GM20431 (cell line): ENCODE data around the gene PIPOX.

ENCODE experiments used
- in situ Hi-C: fragments of 300-500 bp; cut with MseI, MboI; formaldehyde crosslinking; loops from one replicate; pipeline ENCODE4 v1.15.0; 2020; ENCODE audit warnings: low sequenced_read_pairs; ENCODE audit not compliant: unreplicated experiment

The PIPOX gene

GRCh38 chr17:29018788-29019474 lies 24.0 kb upstream of the PIPOX start:
- in situ Hi-C loops: no loop called here

GRCh38 chr17:29019475-29020181 lies 23.3 kb upstream of the PIPOX start:
- in situ Hi-C loops: no loop called here

- in situ Hi-C loops: no loop called here
Measured at GRCh38 chr17:29020576-29020975, 22.4 kb upstream of the PIPOX start.

- in situ Hi-C loops: no loop called here
Measured at GRCh38 chr17:29021226-29021625, 21.7 kb upstream of the PIPOX start.

- in situ Hi-C loops: no loop called here
Measured at GRCh38 chr17:29022074-29022473, 20.9 kb upstream of the PIPOX start.

- in situ Hi-C loops: no loop called here
Measured at GRCh38 chr17:29024316-29024952, 18.5 kb upstream of the PIPOX start.

- in situ Hi-C loops: no loop called here
Measured at GRCh38 chr17:29031488-29031887, 11.5 kb upstream of the PIPOX start.

GRCh38 chr17:29032013-29032856 lies 10.7 kb upstream of the PIPOX start:
- in situ Hi-C loops: no loop called here

- in situ Hi-C loops: no loop called here
Measured at GRCh38 chr17:29032857-29033197, 10.1 kb upstream of the PIPOX start.

GRCh38 chr17:29034510-29034909 lies 8.4 kb upstream of the PIPOX start:
- in situ Hi-C loops: no loop called here

- in situ Hi-C loops: no loop called here
Measured at GRCh38 chr17:29036584-29036983, 6.4 kb upstream of the PIPOX start.

GRCh38 chr17:29037739-29038084 lies 5.2 kb upstream of the PIPOX start:
- in situ Hi-C loops: no loop called here

GRCh38 chr17:29038085-29038795 lies 4.7 kb upstream of the PIPOX start:
- in situ Hi-C loops: no loop called here

GRCh38 chr17:29039764-29040598 lies 3.0 kb upstream of the PIPOX start:
- in situ Hi-C loops: no loop called here

- in situ Hi-C loops: no loop called here
Measured at GRCh38 chr17:29041091-29041490, 1.9 kb upstream of the PIPOX start.

GRCh38 chr17:29041571-29041970 lies 1.4 kb upstream of the PIPOX start:
- in situ Hi-C loops: no loop called here

- in situ Hi-C loops: no loop called here
Measured at GRCh38 chr17:29042026-29042678, 789 bp upstream of the PIPOX start.

- in situ Hi-C loops: no loop called here
Measured at GRCh38 chr17:29043539-29044145, 701 bp downstream of the PIPOX start.
